HEK293T (cell line): ENCODE data around the gene QSOX2.

Experiments
- CTCF ChIA-PET: fragments of 350-600 bp; formaldehyde crosslinking; extraction: SDS; loops from one replicate; lab custom pipeline; 2021; ENCODE audit warnings: antibody characterized with exemption, inconsistent platforms; lab: Yijun Ruan, JAX
- POLR2A ChIA-PET: fragments of 350-600 bp; formaldehyde crosslinking; extraction: SDS; loops from one replicate; lab custom pipeline; 2020; ENCODE audit warnings: antibody characterized with exemption, inconsistent platforms; lab: Yijun Ruan, JAX
- DNase-seq: peaks from one replicate; pipeline ENCODE4 v3.0.0; 2012; ENCODE audit warnings: mixed read lengths; ENCODE audit errors: extremely low spot score
- ARNT ChIP-seq: fragments of 450-650 bp; IDR thresholded peaks from 2 replicates; pipeline ENCODE4 v1.6.1; 2017; ENCODE audit warnings: mild to moderate bottlenecking
- BHLHE40 ChIP-seq: fragments of 450-650 bp; IDR thresholded peaks from 2 replicates; pipeline ENCODE4 v1.6.1; 2016; ENCODE audit warnings: mild to moderate bottlenecking, moderate library complexity, borderline replicate concordance
- CTBP1 ChIP-seq: fragments of 450-650 bp; IDR thresholded peaks from 2 replicates; pipeline ENCODE4 v1.6.1; 2016; ENCODE audit warnings: borderline replicate concordance
- ELF4 ChIP-seq: fragments of 450-650 bp; IDR thresholded peaks from 2 replicates; pipeline ENCODE4 v1.6.1; 2017; ENCODE audit warnings: antibody characterized with exemption
- FOXA1 ChIP-seq: fragments of 450-650 bp; IDR thresholded peaks from 2 replicates; pipeline ENCODE4 v1.6.1; 2016; ENCODE audit warnings: mild to moderate bottlenecking
- FOXK2 ChIP-seq: fragments of 450-650 bp; IDR thresholded peaks from 2 replicates; pipeline ENCODE4 v1.6.1; 2016; ENCODE audit warnings: mild to moderate bottlenecking
- FOXM1 ChIP-seq: fragments of 450-650 bp; IDR thresholded peaks from 2 replicates; pipeline ENCODE4 v1.6.1; 2017; ENCODE audit warnings: mild to moderate bottlenecking, borderline replicate concordance
- HDGF ChIP-seq: fragments of 450-650 bp; IDR thresholded peaks from 2 replicates; pipeline ENCODE4 v1.6.1; 2017; ENCODE audit warnings: antibody characterized with exemption, borderline replicate concordance
- L3MBTL2 ChIP-seq: fragments of 450-650 bp; conservative IDR thresholded peaks from 2 replicates; pipeline ENCODE4 v1.6.1; 2016; ENCODE audit warnings: mild to moderate bottlenecking
- LEF1 ChIP-seq: fragments of 450-650 bp; IDR thresholded peaks from 2 replicates; pipeline ENCODE4 v1.6.1; 2017; ENCODE audit warnings: mild to moderate bottlenecking, borderline replicate concordance
- NFRKB ChIP-seq: fragments of 450-650 bp; IDR thresholded peaks from 2 replicates; pipeline ENCODE4 v1.6.1; 2016; ENCODE audit warnings: mild to moderate bottlenecking, moderate library complexity
- SP1 ChIP-seq: fragments of 450-650 bp; IDR thresholded peaks from 2 replicates; pipeline ENCODE4 v1.6.1; 2017
- SUZ12 ChIP-seq: fragments of 450-650 bp; IDR thresholded peaks from 2 replicates; pipeline ENCODE4 v1.6.1; 2016; ENCODE audit warnings: mild to moderate bottlenecking
- TARDBP ChIP-seq: fragments of 450-650 bp; IDR thresholded peaks from 2 replicates; pipeline ENCODE4 v1.6.1; 2016
- ZNF384 ChIP-seq: fragments of 450-650 bp; IDR thresholded peaks from 2 replicates; pipeline ENCODE4 v1.6.1; 2016
- TF ChIP-seq, protein P1 (sequence below): fragments of 450-650 bp; IDR thresholded peaks from 2 replicates; pipeline ENCODE4 v1.6.1; 2016

The QSOX2 gene

DNA sequence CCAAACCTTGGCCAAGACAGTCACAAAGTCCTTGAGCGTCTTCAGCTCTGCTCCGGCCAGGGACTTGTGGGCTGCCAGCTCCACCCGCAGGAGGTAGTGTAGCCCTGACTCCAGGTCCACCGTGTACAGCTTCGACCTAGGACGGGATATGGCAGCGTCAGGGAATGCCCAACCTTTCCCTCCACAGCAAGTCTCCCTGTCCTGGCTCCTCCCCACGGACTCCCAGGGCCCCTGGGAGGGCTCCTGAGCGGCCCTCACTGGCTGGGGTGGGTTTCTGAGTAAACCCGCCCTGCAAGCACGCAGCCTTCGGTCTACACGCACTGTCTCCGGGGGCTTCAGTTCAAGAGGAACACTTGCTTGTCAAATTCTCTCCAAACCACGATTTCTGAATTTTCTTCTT lies 26.9 kb downstream of the QSOX2 start:
- ChIA-PET POLR2A (no interaction called here), CTCF (interaction anchor here (0.7 kb wide), 1 partner anchor 80 kb away, joined by 3 read pairs; no protein-coding TSS in a partner anchor)
- no peak for DNase-seq
- TF ChIP-seq FOXK2 (no peak), SUZ12 (no peak), BHLHE40 (no peak), ZNF384 (no peak), HDGF (no peak), NFRKB (no peak), FOXA1 (no peak), FOXM1 (no peak), ELF4 (no peak)
- TF ChIP-seq, protein P1, sequence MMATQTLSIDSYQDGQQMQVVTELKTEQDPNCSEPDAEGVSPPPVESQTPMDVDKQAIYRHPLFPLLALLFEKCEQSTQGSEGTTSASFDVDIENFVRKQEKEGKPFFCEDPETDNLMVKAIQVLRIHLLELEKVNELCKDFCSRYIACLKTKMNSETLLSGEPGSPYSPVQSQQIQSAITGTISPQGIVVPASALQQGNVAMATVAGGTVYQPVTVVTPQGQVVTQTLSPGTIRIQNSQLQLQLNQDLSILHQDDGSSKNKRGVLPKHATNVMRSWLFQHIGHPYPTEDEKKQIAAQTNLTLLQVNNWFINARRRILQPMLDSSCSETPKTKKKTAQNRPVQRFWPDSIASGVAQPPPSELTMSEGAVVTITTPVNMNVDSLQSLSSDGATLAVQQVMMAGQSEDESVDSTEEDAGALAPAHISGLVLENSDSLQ, result no peak

DNA sequence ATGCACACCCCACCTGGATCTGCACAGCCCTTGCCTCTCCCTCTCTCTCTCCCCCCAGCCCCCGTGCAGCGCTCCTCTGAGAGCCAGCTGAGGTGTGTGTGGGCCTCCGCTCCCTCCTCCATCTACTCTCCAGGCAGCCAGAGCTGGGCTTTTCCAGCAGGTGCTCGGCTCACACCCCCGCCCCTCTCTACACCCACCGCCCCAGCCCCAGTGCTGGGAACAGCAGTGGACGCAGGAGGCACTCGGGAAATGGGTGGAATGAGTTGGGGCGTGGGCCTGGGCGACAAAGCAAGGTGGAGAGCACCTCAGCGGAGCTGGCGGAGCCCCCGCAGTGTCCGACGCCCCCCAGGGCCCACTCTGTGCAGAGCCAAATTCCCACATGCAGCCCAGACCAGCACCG lies 27.3 kb downstream of the QSOX2 start:
- no peak for TF ChIP-seq BHLHE40
- TF ChIP-seq L3MBTL2, result no peak
- TF ChIP-seq TARDBP, result no peak
- no peak for TF ChIP-seq ELF4
- no peak for TF ChIP-seq FOXA1
- TF ChIP-seq ZNF384, result no peak
- TF ChIP-seq, protein P1, result no peak
- TF ChIP-seq NFRKB, result no peak
- TF ChIP-seq FOXK2, result no peak
- TF ChIP-seq HDGF, result no peak
- TF ChIP-seq SP1, result no peak
- TF ChIP-seq ARNT, result no peak
- CTCF ChIA-PET, result no interaction called here
- POLR2A ChIA-PET, result no interaction called here

DNA sequence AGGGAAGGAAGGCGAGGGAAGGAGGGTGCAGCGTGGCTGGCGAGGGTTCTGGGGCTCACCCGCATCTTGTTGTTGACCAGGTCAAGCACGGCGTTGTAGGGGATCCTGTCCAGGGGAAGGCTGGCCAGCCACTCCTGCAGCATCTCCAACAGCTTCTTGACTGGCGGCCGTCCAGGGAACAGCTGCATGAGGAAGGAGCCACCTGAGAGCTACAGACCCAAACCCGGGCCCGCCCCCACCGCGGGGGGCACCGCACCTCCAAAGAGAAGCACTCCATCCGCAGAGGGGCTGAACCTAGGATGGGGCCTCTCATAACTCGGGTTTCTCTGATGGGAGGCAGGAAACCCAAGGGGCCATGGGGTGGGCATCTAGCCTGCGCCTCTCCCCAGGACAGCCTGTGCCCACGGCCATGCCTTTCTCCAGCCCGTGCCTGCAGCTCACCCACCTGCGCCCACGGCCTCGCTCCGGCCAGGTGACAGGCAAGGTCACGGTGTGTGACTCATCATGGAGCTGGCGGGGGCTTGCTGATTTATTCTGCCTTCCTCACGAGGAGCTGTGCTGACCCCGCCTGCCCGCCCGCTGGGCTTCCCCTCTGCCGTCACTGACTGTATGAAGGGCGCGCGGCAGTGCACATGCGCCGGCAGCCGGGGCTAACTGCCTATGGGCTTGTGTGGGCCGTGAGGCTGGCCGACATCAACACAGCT lies 28.9 kb downstream of the QSOX2 start:
- no peak for TF ChIP-seq NFRKB
- TF ChIP-seq HDGF, result no peak
- no peak for TF ChIP-seq FOXM1
- no peak for TF ChIP-seq TARDBP
- ChIA-PET POLR2A (no interaction called here), CTCF (interaction anchor here (0.6 kb wide), 1 partner anchor 58 kb away, joined by 3 read pairs; no protein-coding TSS in a partner anchor)
- no peak for DNase-seq

More for the DNA sequence above, 27.3 kb downstream of the QSOX2 start:
- no peak for DNase-seq

DNA sequence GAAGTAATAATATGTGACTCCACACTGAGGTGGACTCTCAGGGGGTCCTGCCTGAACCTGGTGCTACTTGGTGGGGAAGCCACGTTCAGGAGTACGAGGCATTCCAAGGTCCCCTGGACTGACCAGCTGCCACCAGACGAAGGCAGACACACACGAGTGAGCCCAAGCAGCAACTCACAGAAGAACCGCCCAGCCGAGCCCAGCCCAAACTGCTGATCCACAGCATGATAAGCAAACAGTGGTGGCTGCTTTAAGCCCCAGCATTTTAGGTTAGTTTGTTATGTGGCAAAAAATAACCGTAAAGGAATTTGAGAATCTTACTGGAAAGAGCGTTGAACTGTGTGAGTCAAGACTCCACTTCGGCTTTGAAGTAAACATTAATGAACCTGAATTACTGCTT lies 31.9 kb downstream of the QSOX2 start:
- no peak for DNase-seq
- CTCF ChIA-PET, result no interaction called here
- POLR2A ChIA-PET, result no interaction called here
- TF ChIP-seq ELF4, result no peak
- no peak for TF ChIP-seq L3MBTL2
- no peak for TF ChIP-seq ZNF384
- TF ChIP-seq TARDBP, result no peak
- no peak for TF ChIP-seq BHLHE40
- TF ChIP-seq CTBP1, result no peak
- no peak for TF ChIP-seq HDGF

DNA sequence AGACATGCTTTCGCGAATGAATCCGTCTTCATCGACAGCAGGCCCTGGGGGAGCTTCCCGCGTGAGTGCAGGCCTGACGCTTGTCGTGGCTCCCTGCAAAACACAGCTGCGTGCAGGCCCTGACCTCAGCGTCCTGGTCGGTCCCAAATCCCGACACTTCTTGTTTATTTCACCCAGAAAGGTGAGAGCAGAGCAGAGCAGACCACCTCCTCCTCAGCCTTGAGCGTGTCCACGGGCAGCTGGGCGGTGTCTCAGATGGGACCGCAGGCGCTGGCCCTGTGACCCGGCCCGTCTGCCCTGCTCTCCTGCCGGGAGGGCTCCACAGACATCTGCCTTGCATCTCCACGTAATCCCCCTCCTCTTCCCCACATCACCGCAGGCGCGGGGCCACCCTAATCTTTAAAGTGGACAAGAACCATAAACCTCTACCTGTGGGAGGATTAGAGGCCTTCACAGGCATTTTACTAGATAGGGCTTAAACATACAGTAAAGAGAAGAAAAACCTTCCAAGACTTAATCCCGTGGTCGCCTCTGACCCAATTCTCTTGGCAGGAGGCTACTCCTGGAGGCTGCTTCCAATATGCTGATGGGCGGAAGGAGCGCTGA lies 33.2 kb downstream of the QSOX2 start:
- ChIA-PET POLR2A (no interaction called here), CTCF (no interaction called here)
- TF ChIP-seq ELF4 (no peak), NFRKB (no peak), ARNT (no peak), FOXA1 (no peak), FOXM1 (no peak), ZNF384 (no peak), SUZ12 (no peak), LEF1 (no peak), TARDBP (no peak), HDGF (no peak), FOXK2 (no peak), L3MBTL2 (no peak), CTBP1 (no peak)
- TF ChIP-seq, protein P1, result no peak
- DNase-seq, result no peak

DNA sequence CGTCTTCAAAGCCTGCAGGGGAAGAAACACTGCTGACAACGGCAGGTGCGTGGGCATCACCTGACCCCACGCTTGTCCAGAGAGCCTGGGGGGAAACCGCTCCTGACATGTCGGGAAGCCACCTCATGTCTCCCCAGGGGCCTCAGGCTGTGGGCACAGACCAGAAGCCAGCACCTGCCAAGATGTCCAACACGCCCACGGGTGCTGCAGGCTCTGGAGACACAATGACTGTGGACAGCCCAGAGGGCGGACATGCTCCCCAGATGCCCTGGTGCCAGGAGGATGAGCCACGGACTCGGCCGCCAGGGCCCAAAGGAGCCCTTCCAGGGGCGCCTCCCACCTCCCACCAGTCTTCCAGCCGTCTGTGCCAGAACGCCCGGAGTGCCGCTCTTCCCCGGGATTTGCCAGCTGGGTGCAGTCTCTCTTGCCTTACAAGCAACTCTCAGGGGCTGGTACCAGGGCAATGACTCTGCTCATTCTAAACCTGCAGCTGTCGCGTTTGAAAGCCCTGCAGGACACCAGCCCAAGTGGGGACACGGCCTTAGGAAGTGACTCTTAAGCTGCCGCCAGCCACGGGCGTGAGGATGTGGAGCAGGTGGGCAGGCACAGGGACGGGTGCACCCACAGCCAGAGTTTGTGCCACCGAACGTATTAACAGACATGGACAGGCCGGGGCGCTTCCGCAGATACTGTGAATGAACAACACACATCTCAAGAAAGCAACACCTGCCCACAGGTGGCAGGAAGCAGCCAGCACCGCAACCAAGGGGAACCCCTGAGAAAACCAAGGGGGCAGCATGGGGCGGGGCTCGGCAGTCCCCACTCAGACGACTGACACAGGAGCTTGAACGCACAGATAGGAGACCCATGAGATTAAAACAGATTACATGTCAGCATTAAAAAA lies 33.9 kb downstream of the QSOX2 start:
- no peak for DNase-seq
- no peak for TF ChIP-seq BHLHE40
- no peak for TF ChIP-seq NFRKB
- no peak for TF ChIP-seq TARDBP
- no peak for TF ChIP-seq FOXM1
- no peak for TF ChIP-seq SP1
- TF ChIP-seq ELF4, result no peak
- no peak for TF ChIP-seq HDGF
- no peak for TF ChIP-seq ZNF384
- TF ChIP-seq, protein P1, result no peak
- TF ChIP-seq ARNT, result no peak
- no peak for TF ChIP-seq L3MBTL2
- POLR2A ChIA-PET, result no interaction called here
- CTCF ChIA-PET, result no interaction called here
